Panc1 (cell line): ENCODE data around the gene MEIS1. TPM values are rescaled to one million over a fixed set of nuclear protein-coding genes. Genes with fewer than 3 reads are reported as not detected.

Experiments used
- ATAC-seq: fragments of 200-7000 bp; cut with Tn5 transposase; 2 replicates; pipeline ENCODE4 v1.9.1; 2020; ENCODE audit warnings: mild to moderate bottlenecking, moderate library complexity
- BruUV-seq: library from RNA; stranded (reverse); fragments of 400-500 nt; replicated peaks from 2 replicates; lab custom pipeline; 2021; lab: Mats Ljungman, UMichigan
- CTCF ChIA-PET: fragments of 300-600 bp; sonication (Branson Sonifier 250); formaldehyde crosslinking; loops from one replicate; lab custom pipeline; 2022; ENCODE audit warnings: antibody characterized with exemption; lab: Charles Lee
- POLR2A ChIA-PET: fragments of 300-600 bp; sonication (Branson Sonifier 250); formaldehyde crosslinking; loops from one replicate; lab custom pipeline; 2022; ENCODE audit warnings: antibody characterized with exemption; lab: Charles Lee
- DNase-seq: peaks from one replicate; pipeline ENCODE4 v3.0.0-alpha.2; 2010; ENCODE audit warnings: low read depth, low spot score
- H3K27ac ChIP-seq: 2 replicates; pipeline ENCODE4 v1.5.1; 2011; ENCODE audit warnings: mild to moderate bottlenecking, low read length, inconsistent platforms
- H3K27me3 ChIP-seq: fragments of 200-500 bp; sonication (Bioruptor generic); 2 replicates; pipeline ENCODE4 v1.6.0; 2014; ENCODE audit warnings: low read length, inconsistent platforms; ENCODE audit not compliant: control insufficient read depth, insufficient read depth
- H3K36me3 ChIP-seq: fragments of 200-500 bp; sonication (Bioruptor generic); 2 replicates; pipeline ENCODE4 v1.5.1; 2014; ENCODE audit warnings: inconsistent platforms, mild to moderate bottlenecking, low read length, moderate library complexity; ENCODE audit not compliant: control insufficient read depth, insufficient read depth
- H3K4me1 ChIP-seq: 2 replicates; pipeline ENCODE4 v1.5.1; 2011; ENCODE audit warnings: inconsistent platforms, mild to moderate bottlenecking, low read length, moderate library complexity; ENCODE audit not compliant: control insufficient read depth, insufficient read depth
- H3K4me3 ChIP-seq, 2 experiments: 2 replicates each; pipeline ENCODE4 v1.5.1; 2011 to 2012; ENCODE audit warnings: low read depth in 2 of 2, low read length in 2 of 2, mild to moderate bottlenecking in 2 of 2, inconsistent platforms in 1 of 2, moderate library complexity in 1 of 2
- H3K9me3 ChIP-seq: fragments of 200-500 bp; sonication (Bioruptor generic); 2 replicates; pipeline ENCODE4 v1.5.1; 2014; ENCODE audit warnings: low read depth, mild to moderate bottlenecking, inconsistent platforms, low read length, moderate library complexity; ENCODE audit not compliant: control insufficient read depth, insufficient read depth
- POLR2AphosphoS5 ChIP-seq: IDR thresholded peaks from 2 replicates; pipeline ENCODE4 v1.6.1; 2012; ENCODE audit warnings: mild to moderate bottlenecking, low read depth, low read length, moderate library complexity
- SIN3A ChIP-seq: IDR thresholded peaks from 2 replicates; pipeline ENCODE4 v1.6.1; 2012; ENCODE audit warnings: low read depth, mild to moderate bottlenecking, low read length, moderate library complexity, borderline replicate concordance; ENCODE audit not compliant: insufficient read depth
- TCF7L2 ChIP-seq: IDR thresholded peaks from 2 replicates; pipeline ENCODE4 v1.6.1; 2011; ENCODE audit warnings: mild to moderate bottlenecking, low read depth, low read length, inconsistent platforms
- in situ Hi-C: cut with HindIII; loops from 2 replicates; pipeline ENCODE4 v1.10.0; 2016; ENCODE audit warnings: low sequenced_read_pairs, low pct_unique_long_range_greater_than_20kb
- intact Hi-C: fragments of 100-400 bp; cut with micrococcal nuclease; formaldehyde crosslinking; loops from one replicate; pipeline ENCODE4 v1.10.0; 2022; ENCODE audit not compliant: unreplicated experiment
- total RNA-seq: library from RNA; stranded (reverse); gene quantifications from one replicate; pipeline ENCODE4 v1.2.1, GENCODE V29; 2021; ENCODE audit not compliant: unreplicated experiment
- TF ChIP-seq, protein P1 (sequence below): fragments of 450-650 bp; IDR thresholded peaks from 2 replicates; pipeline ENCODE4 v1.5.1; 2017; ENCODE audit warnings: mild to moderate bottlenecking
- TF ChIP-seq, protein P2 (sequence below), 2 experiments: IDR thresholded peaks; 2 replicates each; pipeline ENCODE4 v1.6.1; 2011 to 2012; ENCODE audit warnings: low read depth in 2 of 2, control low read depth in 1 of 2, low read length in 1 of 2, mild to moderate bottlenecking in 1 of 2, moderate library complexity in 1 of 2; ENCODE audit not compliant: insufficient read depth in 1 of 2

MEIS1 gene
- total RNA-seq, 1 experiment from 2014 or later: 2.0 TPM

DNA sequence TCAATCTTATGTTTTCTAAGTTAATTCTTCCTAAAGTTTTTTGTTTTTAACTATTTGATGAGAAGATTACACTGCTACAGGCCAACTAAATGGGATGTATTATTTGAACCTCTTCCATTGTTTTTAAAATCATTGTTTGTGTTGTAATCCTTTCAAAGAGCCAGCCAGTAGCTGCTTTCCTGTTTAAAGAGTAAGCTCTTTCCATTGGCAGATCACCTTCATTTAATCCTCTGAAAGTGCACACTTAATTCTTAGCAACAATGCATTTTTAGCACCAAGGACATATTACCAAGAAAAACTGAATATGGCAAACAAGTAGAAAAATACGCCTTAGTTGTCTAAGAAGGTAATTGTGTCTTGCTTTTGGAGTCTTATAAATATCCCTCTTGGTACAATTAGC is 54.0 kb downstream of the MEIS1 start:
- Histone ChIP-seq H3K4me1 (no peaks in the 10 kb centered on the region), H3K4me3 (no peak overlapping the region), H3K36me3 (no peaks in the 10 kb centered on the region), H3K27ac (no peak overlapping the region), H3K9me3 (no peaks in the 10 kb centered on the region), H3K27me3 (no peaks in the 10 kb centered on the region)
- POLR2A ChIA-PET: no interaction called here
- TF ChIP-seq POLR2AphosphoS5: no peak
- no peak for TF ChIP-seq TCF7L2
- TF ChIP-seq, protein P1, sequence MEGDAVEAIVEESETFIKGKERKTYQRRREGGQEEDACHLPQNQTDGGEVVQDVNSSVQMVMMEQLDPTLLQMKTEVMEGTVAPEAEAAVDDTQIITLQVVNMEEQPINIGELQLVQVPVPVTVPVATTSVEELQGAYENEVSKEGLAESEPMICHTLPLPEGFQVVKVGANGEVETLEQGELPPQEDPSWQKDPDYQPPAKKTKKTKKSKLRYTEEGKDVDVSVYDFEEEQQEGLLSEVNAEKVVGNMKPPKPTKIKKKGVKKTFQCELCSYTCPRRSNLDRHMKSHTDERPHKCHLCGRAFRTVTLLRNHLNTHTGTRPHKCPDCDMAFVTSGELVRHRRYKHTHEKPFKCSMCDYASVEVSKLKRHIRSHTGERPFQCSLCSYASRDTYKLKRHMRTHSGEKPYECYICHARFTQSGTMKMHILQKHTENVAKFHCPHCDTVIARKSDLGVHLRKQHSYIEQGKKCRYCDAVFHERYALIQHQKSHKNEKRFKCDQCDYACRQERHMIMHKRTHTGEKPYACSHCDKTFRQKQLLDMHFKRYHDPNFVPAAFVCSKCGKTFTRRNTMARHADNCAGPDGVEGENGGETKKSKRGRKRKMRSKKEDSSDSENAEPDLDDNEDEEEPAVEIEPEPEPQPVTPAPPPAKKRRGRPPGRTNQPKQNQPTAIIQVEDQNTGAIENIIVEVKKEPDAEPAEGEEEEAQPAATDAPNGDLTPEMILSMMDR: no peak
- TF ChIP-seq SIN3A: no peak
- TF ChIP-seq, protein P2, sequence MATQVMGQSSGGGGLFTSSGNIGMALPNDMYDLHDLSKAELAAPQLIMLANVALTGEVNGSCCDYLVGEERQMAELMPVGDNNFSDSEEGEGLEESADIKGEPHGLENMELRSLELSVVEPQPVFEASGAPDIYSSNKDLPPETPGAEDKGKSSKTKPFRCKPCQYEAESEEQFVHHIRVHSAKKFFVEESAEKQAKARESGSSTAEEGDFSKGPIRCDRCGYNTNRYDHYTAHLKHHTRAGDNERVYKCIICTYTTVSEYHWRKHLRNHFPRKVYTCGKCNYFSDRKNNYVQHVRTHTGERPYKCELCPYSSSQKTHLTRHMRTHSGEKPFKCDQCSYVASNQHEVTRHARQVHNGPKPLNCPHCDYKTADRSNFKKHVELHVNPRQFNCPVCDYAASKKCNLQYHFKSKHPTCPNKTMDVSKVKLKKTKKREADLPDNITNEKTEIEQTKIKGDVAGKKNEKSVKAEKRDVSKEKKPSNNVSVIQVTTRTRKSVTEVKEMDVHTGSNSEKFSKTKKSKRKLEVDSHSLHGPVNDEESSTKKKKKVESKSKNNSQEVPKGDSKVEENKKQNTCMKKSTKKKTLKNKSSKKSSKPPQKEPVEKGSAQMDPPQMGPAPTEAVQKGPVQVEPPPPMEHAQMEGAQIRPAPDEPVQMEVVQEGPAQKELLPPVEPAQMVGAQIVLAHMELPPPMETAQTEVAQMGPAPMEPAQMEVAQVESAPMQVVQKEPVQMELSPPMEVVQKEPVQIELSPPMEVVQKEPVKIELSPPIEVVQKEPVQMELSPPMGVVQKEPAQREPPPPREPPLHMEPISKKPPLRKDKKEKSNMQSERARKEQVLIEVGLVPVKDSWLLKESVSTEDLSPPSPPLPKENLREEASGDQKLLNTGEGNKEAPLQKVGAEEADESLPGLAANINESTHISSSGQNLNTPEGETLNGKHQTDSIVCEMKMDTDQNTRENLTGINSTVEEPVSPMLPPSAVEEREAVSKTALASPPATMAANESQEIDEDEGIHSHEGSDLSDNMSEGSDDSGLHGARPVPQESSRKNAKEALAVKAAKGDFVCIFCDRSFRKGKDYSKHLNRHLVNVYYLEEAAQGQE (IDR thresholded peaks at IDR 0.05; ENCODE audit: insufficient read depth in 1 of 2, low read depth in 2 of 2, low read length in 1 of 2): no peak
- intact Hi-C loops (no loop called here), in situ Hi-C loops (no loop called here)
- CTCF ChIA-PET: no interaction called here
- DNase-seq (no peak), ATAC-seq (no peak)
- no TSS peak for BruUV-seq

GRCh38 chr2:66489436-66489835 is 54.5 kb downstream of the MEIS1 start:
- ATAC-seq (no peak), DNase-seq (no peak)
- no peaks in the 10 kb centered on the region for H3K9me3 ChIP-seq
- H3K27me3 ChIP-seq: no peaks in the 10 kb centered on the region
- TF ChIP-seq POLR2AphosphoS5 (no peak), TCF7L2 (no peak), SIN3A (no peak)
- TF ChIP-seq, protein P2 (IDR thresholded peaks at IDR 0.05; ENCODE audit: insufficient read depth in 1 of 2, low read depth in 2 of 2, low read length in 1 of 2): no peak
- TF ChIP-seq, protein P1: no peak
- POLR2A ChIA-PET: no interaction called here
- no peak overlapping the region for H3K27ac ChIP-seq
- no peaks in the 10 kb centered on the region for H3K36me3 ChIP-seq
- no TSS peak for BruUV-seq
- no peak overlapping the region for H3K4me3 ChIP-seq
- intact Hi-C loops (no loop called here), in situ Hi-C loops (no loop called here)
- no peaks in the 10 kb centered on the region for H3K4me1 ChIP-seq
- CTCF ChIA-PET: no interaction called here
